DMS79 treated with DMSO at 0.1 percent for 48 hours (cell line): ENCODE measurements around the gene ALX3.
"Not testable (repeated sequence)": the region's sequence is repeated elsewhere in the genome, so short reads cannot be mapped to it uniquely, and the experiment has no call there.

ENCODE experiments used
- DNase-seq: peaks from one replicate; lab custom pipeline; 2025; lab: John Stamatoyannopoulos, UW

Gene ALX3

DNA sequence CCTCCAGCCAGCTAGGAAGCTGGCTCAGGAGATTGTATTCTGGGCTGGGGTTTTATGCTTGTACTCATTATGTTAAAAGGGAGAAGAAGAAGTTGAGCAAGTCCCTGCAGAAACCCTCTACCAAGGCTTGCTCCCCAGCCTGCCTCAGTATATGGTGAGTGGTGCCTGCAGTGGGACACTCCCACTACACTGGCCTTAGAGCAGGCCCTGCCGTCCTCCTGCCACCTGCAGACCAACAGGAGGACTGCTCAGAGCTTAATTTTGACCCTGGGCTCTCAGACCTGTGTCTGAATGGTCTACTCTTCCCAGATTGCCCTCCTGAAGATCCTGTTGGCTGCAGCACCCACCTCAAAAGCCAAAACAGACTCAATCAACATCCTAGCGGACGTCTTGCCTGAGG lies 23.0 kb downstream of the ALX3 start:
- no peak for DNase-seq

DNA sequence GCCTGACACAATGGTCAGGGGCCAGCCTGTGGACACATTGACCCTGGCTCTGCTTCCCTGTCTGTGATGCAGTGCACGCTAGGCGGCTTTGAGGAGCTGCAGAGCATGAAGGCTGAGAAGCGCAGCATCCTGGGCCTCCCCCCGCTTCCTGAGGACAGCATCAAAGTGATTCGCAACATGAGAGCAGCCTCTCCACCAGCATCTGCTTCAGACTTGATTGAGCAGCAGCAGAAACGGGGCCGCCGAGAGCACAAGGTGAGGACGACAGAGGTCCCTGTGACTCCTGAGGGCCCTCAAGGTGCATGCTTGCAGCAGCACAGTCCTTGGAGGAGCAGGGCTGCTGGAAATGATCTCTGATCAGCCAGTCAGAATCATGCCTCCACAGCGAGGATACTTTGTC lies 27.5 kb downstream of the ALX3 start:
- DNase-seq = no peak

DNA sequence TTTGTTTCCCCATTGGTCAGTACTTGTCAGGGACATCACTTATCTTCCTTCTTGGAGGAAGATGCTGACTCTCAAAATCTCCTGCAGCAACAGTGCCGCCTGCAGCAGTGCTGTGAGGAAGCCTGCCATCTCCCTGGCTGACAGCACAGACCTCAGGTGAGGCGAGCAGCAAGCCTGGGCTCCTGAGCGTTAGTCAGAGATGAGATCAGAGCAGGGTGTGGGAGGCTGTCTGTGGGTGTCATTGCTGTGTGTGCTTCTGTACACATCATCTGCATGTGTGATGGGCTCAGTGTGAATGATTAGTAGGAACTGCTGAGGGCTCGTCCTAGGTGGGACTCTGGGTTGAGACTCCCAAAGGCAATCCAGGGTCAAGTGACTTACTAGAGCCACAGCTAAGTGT lies 29.9 kb downstream of the ALX3 start:
- no peak for DNase-seq

DNA sequence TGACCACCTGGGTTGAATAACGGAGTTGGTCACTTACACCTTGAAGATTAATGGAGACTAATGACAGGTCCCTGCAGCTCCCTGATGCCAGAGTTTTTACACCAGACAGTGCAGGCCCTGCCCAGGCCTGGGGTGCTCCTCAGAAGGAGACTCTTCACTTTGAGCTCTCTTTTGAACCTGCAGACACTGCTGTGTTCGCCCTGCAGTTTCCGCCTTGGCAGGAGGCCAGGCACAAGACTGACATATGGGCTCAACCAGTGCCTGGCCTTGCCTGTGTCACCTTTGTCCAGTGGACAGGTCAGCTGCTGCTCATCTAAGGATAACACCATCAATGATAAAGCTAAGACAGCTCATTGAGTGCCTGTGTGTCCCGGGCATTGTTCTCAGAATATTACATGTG lies 30.8 kb downstream of the ALX3 start:
- DNase-seq = no peak

DNA sequence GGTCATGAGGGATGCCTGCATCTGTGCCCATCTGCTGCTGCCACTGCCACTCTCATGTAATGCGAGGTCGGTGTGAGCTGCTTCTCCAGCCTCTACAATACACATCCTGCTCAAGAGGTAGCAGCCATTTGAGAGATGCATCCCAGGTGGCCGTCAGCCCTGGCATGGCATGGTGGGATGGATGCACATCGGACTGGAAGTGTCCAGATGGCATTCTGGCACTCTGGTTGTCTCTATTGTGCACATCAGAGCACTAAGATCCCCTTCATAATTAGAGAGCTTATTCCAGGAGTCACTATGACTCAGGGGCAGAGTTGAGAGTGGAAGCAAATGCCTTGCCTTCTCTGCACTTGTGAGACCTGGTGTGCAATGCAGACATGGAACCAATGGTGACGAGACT lies 32.2 kb downstream of the ALX3 start:
- no peak for DNase-seq

DNA sequence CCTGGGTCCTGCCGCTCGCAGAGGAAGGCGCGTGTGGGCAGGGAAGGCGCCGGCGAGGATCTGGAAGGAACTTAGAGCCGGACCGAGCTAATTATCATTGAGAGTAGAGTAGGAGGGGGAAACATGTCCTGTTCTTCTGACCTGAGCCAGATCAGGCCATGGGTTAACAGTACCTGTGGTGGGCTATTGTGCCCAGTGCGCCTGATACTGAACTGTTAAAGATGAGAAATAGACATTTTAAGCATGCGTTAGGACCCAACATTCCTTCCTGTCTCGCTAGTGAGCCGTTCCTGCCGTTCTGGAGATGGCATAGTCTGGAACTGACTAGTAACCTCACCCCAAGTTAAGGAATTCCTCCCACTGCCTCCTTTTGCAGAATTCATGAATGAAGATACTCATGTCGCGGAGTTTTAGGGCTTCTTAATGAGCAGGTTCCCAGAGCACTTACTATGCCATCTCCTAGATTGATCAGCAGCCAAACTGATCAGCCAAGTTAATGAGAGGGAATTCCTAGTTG lies 35.2 kb downstream of the ALX3 start:
- DNase-seq = no peak

DNA sequence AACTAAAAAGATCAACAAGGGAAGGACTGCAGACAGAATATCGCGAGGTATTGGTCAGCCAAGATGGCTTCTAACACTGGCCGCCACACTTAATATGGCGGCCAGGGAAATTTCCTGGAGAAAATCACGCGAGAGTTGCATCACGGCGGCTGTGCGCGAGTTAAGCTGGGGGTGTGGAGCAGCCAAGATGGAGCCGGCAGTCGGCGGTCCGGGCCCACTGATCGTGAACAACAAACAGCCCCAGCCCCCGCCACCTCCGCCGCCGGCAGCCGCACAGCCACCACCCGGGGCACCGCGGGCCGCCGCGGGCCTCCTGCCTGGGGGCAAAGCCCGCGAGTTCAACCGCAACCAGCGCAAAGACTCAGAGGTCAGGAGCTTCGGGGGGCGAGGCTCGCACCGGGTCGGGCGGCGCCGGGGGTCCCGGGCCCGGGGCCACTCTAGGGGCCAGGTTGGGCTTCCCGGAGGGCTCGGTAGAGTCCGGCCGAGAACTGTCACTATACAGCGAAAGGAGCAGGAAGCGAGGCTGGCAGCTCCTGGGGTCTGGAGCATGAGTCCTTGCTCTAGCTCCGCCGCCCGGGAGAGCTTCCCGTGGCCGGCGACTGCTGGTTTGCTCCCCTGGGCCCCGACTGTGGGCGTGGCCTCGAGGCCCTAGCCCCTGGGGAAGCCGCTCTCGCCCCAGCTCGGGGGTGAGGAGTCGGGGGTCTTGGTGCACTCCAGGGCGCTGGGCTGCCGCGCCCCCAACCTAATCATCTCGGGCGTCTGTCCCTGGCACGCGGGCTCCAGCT lies 35.8 kb downstream of the ALX3 start, which contains the start of gene STRIP1:
TSS of gene STRIP1 (plus strand) at position 174 of the 785 bp plus-strand sequence. CDS start at position 188, 14 bp downstream.
- DNase-seq = peak; percentile 97

DNA sequence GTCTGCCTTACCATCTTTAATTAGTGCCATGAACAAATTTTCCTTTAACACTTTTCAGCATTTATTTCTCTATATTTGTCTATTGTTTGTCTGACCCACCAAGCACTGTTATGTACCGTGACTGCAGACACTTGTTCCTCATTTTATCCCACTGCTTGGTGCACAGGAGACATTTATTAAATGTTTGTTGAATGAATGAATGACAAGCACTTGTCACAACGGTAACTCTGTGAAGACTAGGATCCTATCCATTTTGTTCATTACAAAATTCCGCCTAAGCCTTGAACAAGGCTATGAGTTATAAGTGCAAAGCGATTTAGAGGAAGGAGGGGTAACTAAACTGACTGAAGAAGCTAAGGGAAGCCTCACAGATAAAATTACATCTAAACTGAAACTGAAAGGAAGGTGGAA lies 36.4 kb downstream of the ALX3 start:
- no peak for DNase-seq

DNA sequence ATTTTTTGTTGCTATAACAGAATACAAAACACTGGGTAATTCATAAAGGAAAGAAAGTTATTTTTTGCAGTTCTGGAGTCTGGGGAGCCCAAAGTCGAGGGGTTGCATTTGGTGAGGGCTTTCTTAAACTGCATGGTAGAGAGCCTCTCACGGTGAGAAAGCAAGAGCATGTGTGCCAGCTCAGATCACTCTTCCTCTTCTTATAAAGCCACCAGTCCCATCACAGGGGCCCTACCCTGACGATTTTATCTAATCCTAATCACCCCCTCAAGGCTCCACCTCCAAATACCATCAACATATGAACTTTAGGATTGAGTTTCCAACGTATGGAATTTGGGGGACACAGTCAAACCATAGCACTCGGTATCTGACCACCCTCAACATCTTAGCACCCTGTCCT lies 37.1 kb downstream of the ALX3 start:
- no peak for DNase-seq

DNA sequence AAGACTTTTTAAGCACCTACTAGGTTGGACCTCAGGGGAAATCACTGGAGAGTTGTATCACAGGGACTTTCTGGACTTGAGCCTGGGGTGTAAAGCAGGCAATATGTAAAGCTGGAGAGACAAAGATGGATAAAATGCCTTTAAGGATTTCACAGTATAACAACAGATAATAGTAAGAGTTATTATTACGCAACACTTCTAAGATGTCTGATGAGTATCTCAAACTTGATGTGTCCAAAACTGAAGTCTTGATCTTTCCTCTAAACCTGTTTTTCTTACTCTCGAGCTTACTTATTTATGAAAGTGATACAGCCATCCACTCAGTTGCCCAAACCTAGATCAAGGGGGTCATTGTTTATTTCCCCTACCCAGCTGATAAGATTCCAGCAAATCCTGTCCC lies 38.1 kb downstream of the ALX3 start:
- DNase-seq = no peak

DNA sequence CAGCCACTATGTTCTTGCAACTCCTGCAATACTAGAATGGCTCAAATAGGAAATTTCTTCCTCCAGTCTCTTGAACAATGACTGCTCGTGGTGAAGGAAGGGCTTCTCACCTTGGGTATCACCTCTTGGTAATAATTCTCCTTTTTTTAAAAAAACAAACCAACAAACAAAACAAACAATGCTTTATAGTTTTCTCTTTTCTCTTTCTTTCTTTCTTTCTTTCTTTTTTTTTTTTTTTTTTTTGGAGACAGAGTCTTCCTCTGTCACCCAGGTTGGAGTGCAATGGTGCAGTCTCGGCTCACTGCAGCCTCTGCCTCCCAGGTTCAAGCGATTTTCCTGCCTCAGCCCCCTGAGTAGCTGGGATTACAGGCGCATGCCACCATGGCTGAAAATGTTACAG lies 39.8 kb downstream of the ALX3 start:
- DNase-seq = not testable (repeated sequence)

DNA sequence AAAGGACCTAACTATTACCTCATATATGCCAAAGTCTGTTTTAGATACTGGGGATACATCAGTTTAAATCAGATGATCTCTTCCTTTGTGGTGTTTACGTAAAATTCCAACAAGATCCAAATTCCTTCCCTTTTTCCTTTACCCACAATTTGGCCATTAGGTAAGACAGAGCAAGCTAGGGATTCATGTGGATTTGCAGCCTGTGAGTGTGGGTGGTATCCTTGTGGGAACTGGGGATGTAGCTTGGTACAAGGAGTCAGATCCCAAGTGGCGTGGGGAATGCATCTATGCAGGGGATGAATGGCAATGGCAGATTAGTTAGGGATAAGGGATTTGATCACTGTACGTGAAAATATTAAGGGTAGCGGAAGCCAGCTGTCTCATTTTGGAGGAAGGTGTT lies 45.9 kb downstream of the ALX3 start:
- DNase-seq = no peak

DNA sequence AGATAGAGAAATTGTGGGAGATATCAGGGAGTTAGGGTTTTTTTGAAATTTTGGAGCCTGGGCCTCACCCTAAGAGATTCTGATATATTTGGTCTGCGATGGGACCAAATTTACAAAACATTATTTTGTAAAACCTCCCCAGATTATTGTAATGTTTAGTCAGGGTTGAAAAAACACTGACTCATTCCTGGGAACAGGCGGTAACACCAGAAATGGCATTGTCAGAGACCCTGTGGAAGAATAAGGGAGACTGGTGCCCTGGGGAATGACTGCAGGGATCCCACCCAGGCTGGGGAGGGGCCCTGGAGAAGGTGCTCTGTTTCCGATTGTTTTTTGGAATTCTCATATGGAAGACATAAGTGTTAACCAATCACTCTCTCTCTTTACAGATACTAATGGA lies 49.2 kb downstream of the ALX3 start:
- no peak for DNase-seq

DNA sequence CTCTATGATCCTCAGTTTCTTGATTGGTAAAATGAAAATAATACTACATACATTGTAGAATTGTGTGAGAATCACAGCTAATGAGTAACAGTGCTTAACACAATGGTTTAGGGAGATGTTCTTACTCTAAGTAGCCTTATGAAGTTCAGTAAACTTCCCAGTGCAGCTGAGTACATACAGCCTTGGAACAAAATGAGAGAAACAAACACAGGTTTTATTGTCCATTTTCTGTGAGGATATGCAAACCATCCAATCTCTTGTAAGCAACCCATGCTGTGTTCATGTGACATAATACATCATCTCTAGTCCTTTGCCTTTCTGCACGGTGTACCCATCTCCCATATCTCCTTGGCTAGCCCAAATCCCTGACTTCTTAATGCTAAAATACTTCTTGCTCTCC lies 50.7 kb downstream of the ALX3 start:
- DNase-seq = no peak

DNA sequence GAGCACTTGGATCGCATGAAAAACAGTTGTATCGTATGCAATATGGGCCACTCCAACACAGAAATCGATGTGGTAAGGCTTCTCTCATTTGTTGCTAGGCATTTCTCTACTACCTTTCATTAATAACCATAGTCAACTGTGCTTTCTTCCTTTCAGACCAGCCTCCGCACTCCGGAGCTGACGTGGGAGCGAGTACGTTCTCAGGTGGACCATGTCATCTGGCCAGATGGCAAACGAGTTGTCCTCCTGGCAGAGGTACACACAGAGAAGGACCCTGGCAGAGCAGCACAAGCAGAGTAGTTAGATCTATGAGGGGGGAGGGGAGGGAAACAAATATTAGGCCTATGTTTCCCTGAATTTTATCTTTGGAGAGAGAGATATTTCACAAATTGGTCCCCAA lies 52.1 kb downstream of the ALX3 start:
- DNase-seq = no peak

DNA sequence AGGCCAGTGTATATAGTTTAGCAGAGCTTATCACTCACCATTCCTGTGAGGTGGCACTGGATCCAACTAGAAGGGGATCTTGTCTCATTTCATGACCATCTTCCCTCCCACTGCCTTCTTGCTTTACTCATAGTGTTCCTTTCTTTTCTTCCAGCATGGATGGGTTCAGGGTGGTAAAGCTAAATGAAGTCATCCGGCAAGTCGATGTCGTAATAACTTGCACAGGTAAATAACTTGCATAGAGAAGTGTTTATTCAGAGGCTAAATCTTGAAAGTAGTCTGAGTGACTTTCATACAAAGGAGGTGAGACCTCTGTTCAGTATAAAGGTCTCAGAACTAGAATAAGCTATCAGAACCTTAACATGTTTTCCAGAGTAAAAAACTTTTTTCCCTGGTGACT lies 52.7 kb downstream of the ALX3 start:
- no peak for DNase-seq

DNA sequence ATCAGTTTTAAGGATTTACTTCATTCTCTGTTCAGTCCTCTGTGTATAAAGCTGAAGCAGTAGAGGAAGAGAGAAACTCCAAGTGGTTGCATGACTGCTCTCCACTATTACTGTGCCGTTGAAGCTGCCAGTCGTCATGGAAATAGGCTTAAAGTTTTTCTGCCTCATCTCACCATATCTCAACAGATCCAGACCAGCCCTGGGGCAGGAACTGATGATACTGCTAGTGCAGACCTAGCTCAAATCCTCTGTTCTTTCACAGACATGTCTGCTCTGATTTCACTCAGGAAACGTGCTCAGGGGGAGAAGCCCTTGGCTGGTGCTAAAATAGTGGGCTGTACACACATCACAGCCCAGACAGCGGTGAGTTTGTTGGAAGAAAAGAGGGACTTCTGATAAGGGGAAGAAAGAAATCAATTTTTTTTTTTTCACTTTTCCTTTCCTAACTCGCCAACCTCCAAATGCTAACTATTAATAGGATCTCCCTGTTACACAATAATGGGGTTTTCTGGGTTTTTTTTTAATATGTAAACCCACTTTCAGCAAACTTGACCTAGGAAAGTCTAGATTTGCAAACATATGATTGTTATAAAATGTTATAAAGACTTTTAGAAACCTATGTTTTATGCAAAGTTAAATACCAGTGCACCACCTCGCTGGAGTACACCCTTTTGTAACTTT lies 58.2 kb downstream of the ALX3 start:
- no peak for DNase-seq

DNA sequence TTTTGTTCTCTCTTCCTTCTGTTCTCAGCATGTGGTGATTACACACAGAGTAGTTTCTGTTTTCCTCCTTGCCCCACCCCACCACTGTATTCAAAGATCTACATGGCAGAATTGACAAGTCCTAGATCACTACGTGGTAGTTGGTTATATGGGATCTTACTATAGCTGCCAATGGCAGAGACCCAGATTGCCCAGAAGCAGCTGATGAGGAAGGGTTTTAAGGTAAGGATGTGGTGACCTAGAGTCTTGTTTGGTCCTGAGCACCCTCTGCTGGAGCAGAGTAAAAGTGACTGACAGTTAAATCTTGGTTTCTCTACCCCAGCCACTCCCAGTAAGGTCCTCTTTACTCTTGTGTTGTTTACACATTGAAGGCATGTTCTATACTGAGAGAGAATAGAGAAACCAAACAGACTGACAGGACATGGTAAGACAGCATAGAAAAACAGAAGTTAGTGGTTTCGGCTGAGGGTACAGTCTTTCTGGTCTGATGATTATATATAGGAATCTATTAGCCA lies 58.9 kb downstream of the ALX3 start:
- DNase-seq = peak; percentile 5
